Measurements from ENCODE around the gene RGSL1. TPM values are rescaled to one million over a fixed set of nuclear protein-coding genes. Genes with fewer than 3 reads are reported as not detected.

RGSL1 gene
- total and polyA plus RNA-seq, 2 of the 8 experiments (the other 6 are each of a cell fraction or from before 2014, with no cell fraction given) = not detected

GRCh38 chr1:182485861-182486260 is 35.9 kb downstream of the RGSL1 start (continued):
- no peak for TF ChIP-seq ATF2 (IDR thresholded peaks at IDR 0.05; ENCODE audit: low read length)
- no peak for TF ChIP-seq SP1 (IDR thresholded peaks at IDR 0.05; ENCODE audit: low read depth, low read length)
- no peak for TF ChIP-seq E2F6 (IDR thresholded peaks at IDR 0.05)

All from H1 (cell line).